ENCODE measurements around the gene NSF.

DNA sequence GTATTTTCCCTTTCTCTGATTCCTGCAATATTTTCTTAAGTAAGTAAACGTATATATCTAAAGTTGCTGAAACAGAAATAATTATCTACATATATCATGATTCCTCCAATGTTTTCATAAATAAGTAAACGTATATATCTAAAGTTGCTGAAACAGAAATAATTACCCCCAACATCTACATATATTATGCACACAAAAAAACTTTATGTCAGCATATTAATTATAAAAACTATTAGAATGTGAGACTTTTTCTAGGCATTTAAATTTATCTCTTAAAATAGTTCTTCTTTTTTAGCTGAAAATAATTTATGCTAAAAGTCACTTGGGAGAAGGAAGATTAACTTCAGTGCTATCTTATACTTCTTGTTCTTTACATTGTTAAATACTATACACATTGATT, 139.6 kb downstream of the NSF start:
- TF ChIP-seq CTCF (IDR thresholded peaks at IDR 0.05) = no peak
- no peak for TF ChIP-seq POLR2A (IDR thresholded peaks at IDR 0.05)
- no peak for TF ChIP-seq POLR2AphosphoS5 (IDR thresholded peaks at IDR 0.05)
